GM12891 (cell line): Measurements from ENCODE around the gene GLYR1.

ENCODE experiments used
- PAX5 ChIP-seq: IDR thresholded peaks from 2 replicates; pipeline ENCODE4 v1.6.1; 2011; ENCODE audit warnings: low read length, moderate library complexity, mild to moderate bottlenecking; ENCODE audit not compliant: insufficient read depth, severe bottlenecking
- POLR2A ChIP-seq: IDR thresholded peaks from 2 replicates; pipeline ENCODE4 v1.6.1; 2011; ENCODE audit warnings: low read depth, low read length, control low read depth
- POLR2AphosphoS5 ChIP-seq: IDR thresholded peaks from 2 replicates; pipeline ENCODE4 v1.6.1; 2011; ENCODE audit warnings: low read depth, low read length, control low read depth
- TAF1 ChIP-seq: IDR thresholded peaks from 2 replicates; pipeline ENCODE4 v1.6.1; 2011; ENCODE audit warnings: low read depth, low read length, control low read depth

DNA sequence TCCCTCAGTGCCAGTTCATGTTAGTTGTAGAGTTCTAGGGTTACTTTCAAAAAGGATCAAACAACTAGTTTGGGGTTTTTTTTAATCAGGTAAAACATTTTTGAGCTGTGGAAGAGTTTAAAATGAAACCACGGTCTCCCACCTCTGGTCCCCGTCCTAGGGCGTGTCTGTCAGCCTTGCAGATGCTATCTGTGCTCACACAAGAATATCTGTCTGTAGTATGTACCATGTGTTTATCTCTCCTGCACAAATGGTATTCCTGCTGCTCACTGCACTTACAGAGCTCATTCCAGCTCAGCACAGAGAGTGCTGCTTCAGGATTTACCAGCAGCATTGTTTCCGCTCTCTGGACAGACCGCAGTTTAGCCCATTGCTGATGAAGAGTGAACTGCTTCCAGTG lies 39.1 kb upstream of the GLYR1 start:
- no peak for TF ChIP-seq POLR2AphosphoS5
- TF ChIP-seq PAX5, result no peak
- TF ChIP-seq POLR2A, result no peak
- TF ChIP-seq TAF1, result no peak
